OCI-LY7 (cell line): ENCODE measurements around the gene SEMA3D. TPM values are rescaled to one million over a fixed set of nuclear protein-coding genes. Genes with fewer than 3 reads are reported as not detected.

Experiments
- BruUV-seq: library from RNA; stranded (reverse); fragments of 400-500 nt; replicated peaks from 2 replicates; lab custom pipeline; 2021; lab: Mats Ljungman, UMichigan
- CTCF ChIA-PET: fragments of 300-600 bp; sonication (Branson Sonifier 250); formaldehyde crosslinking; loops from one replicate; lab custom pipeline; 2022; ENCODE audit warnings: antibody characterized with exemption; ENCODE audit not compliant: unreplicated experiment; lab: Charles Lee
- POLR2A ChIA-PET: fragments of 300-600 bp; sonication (Branson Sonifier 250); formaldehyde crosslinking; loops from one replicate; lab custom pipeline; 2022; ENCODE audit warnings: antibody characterized with exemption; lab: Charles Lee
- DNase-seq: peaks from one replicate; pipeline ENCODE4 v3.0.0-alpha.2; 2015; ENCODE audit warnings: low spot score
- H2AFZ ChIP-seq: fragments of 200-600 bp; sonication (generic), shearing (Covaris generic); 2 replicates; pipeline ENCODE4 v1.6.1; 2014; ENCODE audit warnings: mild to moderate bottlenecking, antibody characterized with exemption, low read length, moderate library complexity
- H3K27ac ChIP-seq: fragments of 200-600 bp; sonication (generic); 2 replicates; pipeline ENCODE4 v1.5.1; 2014; ENCODE audit warnings: mixed run types, low read depth, mild to moderate bottlenecking, moderate library complexity, low read length, inconsistent platforms; ENCODE audit not compliant: poor library complexity, severe bottlenecking
- H3K36me3 ChIP-seq: fragments of 200-600 bp; sonication (generic); 2 replicates; pipeline ENCODE4 v1.6.1; 2014; ENCODE audit warnings: mild to moderate bottlenecking, antibody characterized with exemption, low read length, moderate library complexity, mixed read lengths; ENCODE audit not compliant: insufficient read depth
- H3K4me1 ChIP-seq: fragments of 200-600 bp; sonication (generic); 2 replicates; pipeline ENCODE4 v1.5.1; 2014; ENCODE audit warnings: mild to moderate bottlenecking, low read length; ENCODE audit not compliant: insufficient read depth, poor library complexity, severe bottlenecking
- H3K4me2 ChIP-seq: fragments of 200-600 bp; sonication (generic); 2 replicates; pipeline ENCODE4 v1.6.1; 2014; ENCODE audit warnings: mild to moderate bottlenecking, low read length
- H3K4me3 ChIP-seq: fragments of 200-600 bp; sonication (generic); 2 replicates; pipeline ENCODE4 v1.5.1; 2014; ENCODE audit warnings: mild to moderate bottlenecking, low read depth, low read length; ENCODE audit not compliant: poor library complexity, severe bottlenecking
- H3K79me2 ChIP-seq: fragments of 200-600 bp; sonication (generic); 2 replicates; pipeline ENCODE4 v1.6.1; 2016; ENCODE audit warnings: low read depth, mild to moderate bottlenecking, low read length, moderate library complexity, mixed read lengths; ENCODE audit not compliant: insufficient read depth
- H3K9me2 ChIP-seq: fragments of 200-600 bp; sonication (generic); 2 replicates; pipeline ENCODE4 v1.6.1; 2016; ENCODE audit warnings: mild to moderate bottlenecking, low read length, mixed read lengths; ENCODE audit not compliant: insufficient read depth
- H3K9me3 ChIP-seq: fragments of 200-600 bp; sonication (generic); 2 replicates; pipeline ENCODE4 v1.6.1; 2014; ENCODE audit warnings: mild to moderate bottlenecking, mixed run types, low read length, mixed read lengths
- H4K20me1 ChIP-seq: fragments of 200-600 bp; sonication (generic); 2 replicates; pipeline ENCODE4 v1.6.1; 2014; ENCODE audit warnings: mild to moderate bottlenecking, antibody characterized with exemption, low read length, moderate library complexity, mixed read lengths; ENCODE audit not compliant: insufficient read depth
- CTCF ChIP-seq: fragments of 200-600 bp; sonication (generic); conservative IDR thresholded peaks from 2 replicates; pipeline ENCODE4 v1.5.1; 2014; ENCODE audit warnings: mild to moderate bottlenecking, antibody characterized with exemption, low read length, moderate library complexity, mixed read lengths
- EZH2phosphoT487 ChIP-seq: fragments of 200-600 bp; sonication (generic); IDR thresholded peaks from 2 replicates; pipeline ENCODE4 v1.6.1; 2018; ENCODE audit warnings: low read depth, borderline replicate concordance, mild to moderate bottlenecking, mixed run types, antibody characterized with exemption, low read length, moderate library complexity, mixed read lengths
- intact Hi-C: fragments of 100-400 bp; cut with micrococcal nuclease; formaldehyde crosslinking; loops from one replicate; pipeline ENCODE4 v1.10.0; 2022; ENCODE audit not compliant: unreplicated experiment
- total RNA-seq, 2 experiments: library from RNA; depleted of rRNA in 1 of 2; stranded (reverse); fragments of >200 nt in 1 of 2; shearing (Covaris generic) in 1 of 2; gene quantifications; 2 replicates each; pipeline ENCODE4 v1.2.3, GENCODE V29; 2014 to 2022

The SEMA3D gene
- total RNA-seq, 2 experiments from 2014 or later: not detected

- no peak overlapping the region for H3K4me2 ChIP-seq
- POLR2A ChIA-PET: no interaction called here
- no peaks in the 10 kb centered on the region for H3K36me3 ChIP-seq
- H3K27ac ChIP-seq: no peak overlapping the region
- H4K20me1 ChIP-seq: no peaks in the 10 kb centered on the region
- H3K4me1 ChIP-seq: no peaks in the 10 kb centered on the region
- H3K9me2 ChIP-seq: no peaks in the 10 kb centered on the region
- DNase-seq: peak; percentile 41
- TF ChIP-seq CTCF (peak; percentile 88), EZH2phosphoT487 (no peak)
- no peak overlapping the region for H2AFZ ChIP-seq
- intact Hi-C loops: loop anchor here (1.0 to 5.0 kb wide), 2 partner anchors 1047 to 1086 kb away; no protein-coding TSS in a partner anchor
- H3K79me2 ChIP-seq: no peaks in the 10 kb centered on the region
- H3K9me3 ChIP-seq: no peaks in the 10 kb centered on the region
- no TSS peak for BruUV-seq
- CTCF ChIA-PET: no interaction called here
- H3K4me3 ChIP-seq: no peak overlapping the region
These were observed 163.7 kb downstream of the SEMA3D start for GRCh38 chr7:85023066-85023712.

- CTCF ChIA-PET: no interaction called here
- POLR2A ChIA-PET: interaction anchor here (1.1 kb wide), 1 partner anchor 12 kb away, joined by 3 read pairs; no protein-coding TSS in a partner anchor
- no peaks in the 10 kb centered on the region for H3K4me1 ChIP-seq
- BruUV-seq: no TSS peak
- no peak overlapping the region for H3K4me3 ChIP-seq
- H3K9me2 ChIP-seq: no peaks in the 10 kb centered on the region
- H3K27ac ChIP-seq: no peak overlapping the region
- no peaks in the 10 kb centered on the region for H3K36me3 ChIP-seq
- no peaks in the 10 kb centered on the region for H4K20me1 ChIP-seq
- no peak overlapping the region for H2AFZ ChIP-seq
- H3K4me2 ChIP-seq: no peak overlapping the region
- no peak for DNase-seq
- no peak for TF ChIP-seq EZH2phosphoT487
- no peak for TF ChIP-seq CTCF
- intact Hi-C loops: loop anchor here (5.0 kb wide), 1 partner anchor 1085 kb away; no protein-coding TSS in a partner anchor
- H3K79me2 ChIP-seq: no peaks in the 10 kb centered on the region
- no peaks in the 10 kb centered on the region for H3K9me3 ChIP-seq
These were observed 164.7 kb downstream of the SEMA3D start for GRCh38 chr7:85022064-85022697.
